GM21619 (cell line): Measurements from ENCODE around the gene CHD9NB.
A peak's percentile ranks its signal among the peaks of the same experiment; 100 is the strongest.

ENCODE experiments used
- ATAC-seq: cut with Tn5 transposase; IDR thresholded peaks from one replicate; pipeline ENCODE4 v1.9.1; 2021; ENCODE audit not compliant: unreplicated experiment

The CHD9NB gene

GRCh38 chr16:53052519-53053501, at the start of gene CHD9NB:
Gene CHD9NB (minus strand): TSS chr16:53052897. CDS start chr16:53044158, 8,739 bp downstream.
- no peak for ATAC-seq

GRCh38 chr16:53100889-53101288, 48.2 kb upstream of the CHD9NB start:
- no peak for ATAC-seq

- ATAC-seq = no peak
Observed at GRCh38 chr16:53100131-53100748, 47.5 kb upstream of the CHD9NB start.

- ATAC-seq = peak; percentile 59
Observed at GRCh38 chr16:53099318-53100130, 46.8 kb upstream of the CHD9NB start.

GRCh38 chr16:53098526-53099317, 46.0 kb upstream of the CHD9NB start:
- peak; percentile 55 for ATAC-seq

GRCh38 chr16:53097190-53097589, 44.5 kb upstream of the CHD9NB start:
- ATAC-seq = no peak

GRCh38 chr16:53094013-53094630, 41.4 kb upstream of the CHD9NB start:
- peak; percentile 37 for ATAC-seq

- ATAC-seq = no peak
Observed at GRCh38 chr16:53093162-53093744, 40.6 kb upstream of the CHD9NB start.

- ATAC-seq = no peak
Observed at GRCh38 chr16:53092284-53092683, 39.6 kb upstream of the CHD9NB start.

GRCh38 chr16:53091466-53092211, 38.9 kb upstream of the CHD9NB start:
- ATAC-seq = peak; percentile 50

GRCh38 chr16:53090591-53091411, 38.1 kb upstream of the CHD9NB start:
- ATAC-seq = peak; percentile 55

- ATAC-seq = no peak
Observed at GRCh38 chr16:53090286-53090590, 37.5 kb upstream of the CHD9NB start.

- no peak for ATAC-seq
Observed at GRCh38 chr16:53089434-53090285, 37.0 kb upstream of the CHD9NB start.

- ATAC-seq = no peak
Observed at GRCh38 chr16:53087101-53087500, 34.4 kb upstream of the CHD9NB start.

GRCh38 chr16:53085931-53086421, 33.3 kb upstream of the CHD9NB start:
- no peak for ATAC-seq

GRCh38 chr16:53085369-53085843, 32.7 kb upstream of the CHD9NB start:
- no peak for ATAC-seq

GRCh38 chr16:53084746-53085334, 32.1 kb upstream of the CHD9NB start:
- ATAC-seq = no peak
